ENCODE data around the gene VCAN.

Gene VCAN

GRCh38 chr5:83527221-83527620 is 55.7 kb downstream of the VCAN start:
- CTCF ChIA-PET = interaction anchor here (0.6 kb wide), 1 partner anchor 1690 kb away, joined by 3 read pairs; no protein-coding TSS in a partner anchor
- Histone ChIP-seq H3K9me3 (ENCODE audit: control insufficient read depth, insufficient read depth, low read depth, low read length) (no peaks in the 10 kb centered on the region), H3K4me1 (ENCODE audit: control insufficient read depth, insufficient read depth, low read length) (peaks cover 12% of the 10 kb centered on the region), H3K27ac (ENCODE audit: extremely low read depth, low read depth, low read length) (no peak overlapping the region), H3K4me3 (ENCODE audit: low read depth, low read length) (no peak overlapping the region), H3K36me3 (ENCODE audit: control insufficient read depth in 2 of 2, insufficient read depth in 1 of 2, low read length in 2 of 2) (no peaks in the 10 kb centered on the region)
- POLR2A ChIA-PET = no interaction called here
- no peak for TF ChIP-seq ZNF112 (tag by site-specific recombination; IDR thresholded peaks at IDR 0.05)

- peaks cover 12% of the 10 kb centered on the region for H3K4me1 ChIP-seq (ENCODE audit: control insufficient read depth, insufficient read depth, low read length)
- no peak overlapping the region for H3K27ac ChIP-seq (ENCODE audit: extremely low read depth, low read depth, low read length)
- CTCF ChIA-PET = no interaction called here
- H3K36me3 ChIP-seq (ENCODE audit: control insufficient read depth in 2 of 2, insufficient read depth in 1 of 2, low read length in 2 of 2) = no peaks in the 10 kb centered on the region
- no peak overlapping the region for H3K4me3 ChIP-seq (ENCODE audit: low read depth, low read length)
- H3K9me3 ChIP-seq (ENCODE audit: control insufficient read depth, insufficient read depth, low read depth, low read length) = no peaks in the 10 kb centered on the region
- POLR2A ChIA-PET = no interaction called here
- TF ChIP-seq ZFP41 (tag by site-specific recombination; IDR thresholded peaks at IDR 0.05; ENCODE audit: borderline replicate concordance) (no peak), ZIC2 (tag by site-specific recombination; IDR thresholded peaks at IDR 0.05) (no peak), KLF9 (tag by site-specific recombination; IDR thresholded peaks at IDR 0.05; ENCODE audit: low read depth) (no peak), ZNF335 (tag by site-specific recombination; conservative IDR thresholded peaks at IDR 0.05) (peak; percentile 16; the same call in 1 of the 2 replicates), ATF2 (tag by site-specific recombination; IDR thresholded peaks at IDR 0.05; ENCODE audit: low read depth) (peak; percentile 15; the same call in 1 of the 2 replicates), ZNF518A (tag by site-specific recombination; conservative IDR thresholded peaks at IDR 0.05; ENCODE audit: low read depth) (peak; percentile 48; the same call in 1 of the 2 replicates), IKZF3 (tag by site-specific recombination; IDR thresholded peaks at IDR 0.05) (0 out of 2 replicates have a peak, but pooled peaks have one; percentile 18), ZNF580 (tag by site-specific recombination; IDR thresholded peaks at IDR 0.05) (peak; percentile 57; the same call in 1 of the 2 replicates), GLIS1 (tag by site-specific recombination; IDR thresholded peaks at IDR 0.05) (peak; percentile 21; the same call in 1 of the 2 replicates), CTCF (tag by site-specific recombination; IDR thresholded peaks at IDR 0.05) (no peak), FEZF1 (tag by site-specific recombination; IDR thresholded peaks at IDR 0.05) (peak; percentile 72), ZNF701 (tag by site-specific recombination; IDR thresholded peaks at IDR 0.05) (no peak), ZBTB21 (tag by site-specific recombination; IDR thresholded peaks at IDR 0.05) (peak; percentile 54; the same call in 1 of the 2 replicates), SP7 (tag by site-specific recombination; IDR thresholded peaks at IDR 0.05) (peak; percentile 27; the same call in 1 of the 2 replicates), ZEB2 (tag by site-specific recombination; IDR thresholded peaks at IDR 0.05) (0 out of 2 replicates have a peak, but pooled peaks have one; percentile 15), ZNF629 (tag by site-specific recombination; IDR thresholded peaks at IDR 0.05) (peak; percentile 68), ZNF843 (tag by site-specific recombination; IDR thresholded peaks at IDR 0.05) (peak; percentile 53; the same call in 1 of the 2 replicates), ZBTB11 (tag by site-specific recombination; conservative IDR thresholded peaks at IDR 0.05; ENCODE audit: low read depth) (no peak), TCF7L2 (IDR thresholded peaks at IDR 0.05; ENCODE audit: borderline replicate concordance, low read depth, low read length) (peak; percentile 47; the same call in 1 of the 2 replicates)
Observed at GRCh38 chr5:83527722-83528438, 56.3 kb downstream of the VCAN start.

Data from HEK293 (cell line).